GM19351 (cell line): ENCODE measurements around the gene SLC13A3.
A peak's percentile ranks its signal among the peaks of the same experiment; 100 is the strongest.

Experiments used
- ATAC-seq: cut with Tn5 transposase; IDR thresholded peaks from one replicate; pipeline ENCODE4 v1.9.1; 2021; ENCODE audit warnings: mild to moderate bottlenecking, moderate library complexity; ENCODE audit not compliant: unreplicated experiment

The SLC13A3 gene

DNA sequence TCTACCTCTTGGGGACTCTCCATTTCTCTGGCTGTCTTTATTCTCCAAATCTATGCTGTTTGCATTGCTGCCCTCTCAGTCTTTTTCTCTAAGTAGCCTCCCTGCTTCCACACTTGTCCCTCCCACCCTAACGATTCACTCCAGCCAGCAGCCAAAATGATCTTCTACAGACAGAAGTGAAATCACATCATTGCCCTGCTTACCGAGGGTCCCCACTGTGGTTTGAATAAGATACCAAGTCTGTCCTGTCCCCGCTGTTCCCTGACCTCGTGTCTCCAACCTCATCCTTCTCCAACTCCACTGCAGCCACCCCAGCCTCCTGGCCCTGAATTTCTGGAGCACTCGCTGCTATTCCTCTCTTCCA is 89.3 kb downstream of the SLC13A3 start:
- no peak for ATAC-seq

DNA sequence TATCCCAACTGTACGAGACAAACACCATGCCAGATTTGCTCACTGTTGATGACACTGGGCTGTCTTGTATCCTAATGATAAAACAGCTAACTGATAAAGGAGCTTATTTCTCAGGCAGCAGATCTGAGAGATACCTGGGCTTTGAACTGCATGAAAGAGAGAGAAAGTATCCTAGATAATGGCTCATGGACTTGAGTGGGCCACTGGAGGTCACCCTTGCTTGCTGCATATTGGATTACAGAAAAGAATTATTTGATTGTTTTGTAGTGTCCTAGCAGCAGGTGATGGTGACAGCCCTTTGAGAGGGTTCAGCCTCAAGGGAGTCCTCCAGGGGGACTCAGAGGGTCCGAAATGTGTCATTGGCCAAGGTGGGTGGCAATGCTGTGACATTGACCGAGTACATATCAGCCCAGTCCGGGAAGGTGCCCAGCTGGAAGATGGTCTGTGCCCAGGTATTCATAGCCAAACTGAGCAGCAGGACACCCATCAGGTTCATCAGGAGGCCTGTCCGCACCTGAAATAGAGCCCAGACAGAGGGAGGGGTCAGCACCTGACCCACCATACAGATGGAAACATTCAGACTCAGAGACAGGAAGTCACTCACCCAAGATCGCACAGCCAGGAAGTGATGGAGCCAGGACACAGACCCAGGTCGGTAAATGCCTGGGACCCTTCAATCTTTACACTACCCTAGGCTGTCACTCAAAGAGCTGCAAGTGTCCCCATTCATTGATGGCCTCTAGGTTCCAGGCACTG is 91.4 kb downstream of the SLC13A3 start:
- ATAC-seq, result no peak

DNA sequence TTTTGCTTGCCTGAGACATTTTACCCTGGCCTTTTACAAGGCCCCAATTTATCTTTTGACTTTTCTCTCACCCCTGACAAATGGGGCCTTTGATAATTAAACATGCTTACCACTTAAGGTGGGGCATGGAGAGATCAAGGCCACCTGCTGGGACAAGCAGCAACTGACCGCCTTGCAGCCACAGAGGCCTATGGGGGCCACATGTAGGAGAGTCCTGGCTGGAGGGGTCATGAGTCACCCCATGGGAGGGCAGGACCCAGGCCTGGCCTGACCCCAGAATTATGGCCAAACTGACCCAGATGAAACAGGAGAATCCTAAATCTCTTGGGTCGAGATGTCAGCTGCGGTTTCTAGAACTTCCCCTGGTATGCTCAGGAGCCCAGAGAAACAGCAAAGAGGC is 92.3 kb downstream of the SLC13A3 start:
- no peak for ATAC-seq

DNA sequence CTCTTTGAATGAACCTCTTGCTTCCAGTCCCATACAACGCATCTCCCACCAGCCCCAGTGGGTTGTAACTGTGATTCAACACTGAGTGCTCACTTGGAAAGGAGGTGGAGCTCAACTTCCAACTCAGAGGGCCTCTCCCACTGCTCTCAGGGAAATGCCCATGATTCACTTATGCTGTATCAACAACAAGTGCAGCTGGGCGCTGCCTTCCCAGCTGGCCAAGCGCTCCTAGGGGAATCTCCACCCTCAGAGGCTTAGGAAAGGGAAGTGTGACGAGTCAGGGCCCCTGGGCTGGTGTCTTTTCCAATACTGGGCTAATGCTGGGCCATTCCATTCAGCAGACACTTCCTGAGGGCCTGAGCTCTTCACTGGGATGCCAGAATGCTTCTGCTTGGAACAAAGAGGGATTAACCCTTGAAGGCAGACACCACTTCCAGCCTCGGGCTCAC is 92.7 kb downstream of the SLC13A3 start:
- ATAC-seq, result no peak

DNA sequence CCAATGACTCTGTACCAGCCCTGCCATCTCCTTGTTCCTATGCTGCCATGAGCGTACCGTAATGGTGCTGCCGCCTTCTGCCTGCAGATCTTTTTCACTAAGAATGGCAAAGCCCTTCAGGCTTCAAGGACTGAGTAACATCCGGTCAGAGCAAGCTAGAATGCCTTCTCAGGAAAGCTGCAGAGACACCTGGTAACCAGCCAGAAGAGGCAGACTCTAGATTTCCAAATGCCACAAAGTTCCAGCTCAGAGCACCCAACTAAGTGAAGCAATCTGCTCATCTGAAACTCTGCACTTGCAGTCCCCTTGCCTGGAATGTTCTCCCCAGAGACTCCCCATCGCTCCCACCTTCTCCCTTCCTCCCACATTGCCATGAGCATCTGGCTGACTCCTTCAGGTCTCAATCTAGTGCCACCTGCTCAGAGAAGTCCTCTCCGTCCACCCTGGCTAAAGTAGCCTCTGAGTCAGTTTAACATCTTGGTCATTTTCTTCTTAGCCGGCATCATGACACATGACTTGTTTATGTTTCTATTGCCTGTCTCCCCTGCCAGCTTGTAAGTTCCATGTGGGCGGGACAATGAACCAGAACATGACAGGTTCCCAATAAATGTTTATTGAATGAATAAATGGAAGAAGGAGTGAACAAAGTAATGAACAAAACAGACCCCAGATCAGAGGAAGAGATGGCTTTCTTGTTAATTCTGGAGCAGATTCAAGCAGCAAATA is 93.9 kb downstream of the SLC13A3 start:
- no peak for ATAC-seq

DNA sequence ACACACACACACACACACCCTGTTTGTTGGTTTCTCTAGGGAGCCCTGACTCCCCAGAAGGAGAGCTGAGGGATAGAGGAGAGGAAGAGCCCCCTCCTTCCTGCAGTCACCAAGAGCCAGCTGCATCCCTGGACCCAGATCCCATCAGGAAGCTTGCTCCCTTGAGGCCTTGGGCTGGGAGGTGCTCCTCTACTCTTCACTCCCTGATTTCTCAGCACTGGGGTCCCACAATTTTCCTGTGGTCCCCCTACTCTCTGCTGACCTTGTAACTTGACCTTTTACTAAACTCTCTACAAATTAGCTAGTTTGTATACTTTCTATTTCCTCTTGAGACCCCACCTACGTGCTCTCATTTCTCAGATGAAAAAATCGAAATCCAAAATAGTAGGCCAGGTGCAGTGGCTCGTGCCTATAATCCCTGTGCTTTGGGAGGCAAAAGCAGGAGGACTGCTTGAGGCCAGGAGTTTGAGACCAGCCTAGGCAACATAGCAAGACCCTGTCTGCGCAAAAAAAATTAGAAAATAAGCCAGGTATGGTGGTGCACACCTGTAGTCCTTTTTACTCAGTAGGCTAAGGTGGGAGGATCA is 95.8 kb downstream of the SLC13A3 start:
- ATAC-seq, result no peak

DNA sequence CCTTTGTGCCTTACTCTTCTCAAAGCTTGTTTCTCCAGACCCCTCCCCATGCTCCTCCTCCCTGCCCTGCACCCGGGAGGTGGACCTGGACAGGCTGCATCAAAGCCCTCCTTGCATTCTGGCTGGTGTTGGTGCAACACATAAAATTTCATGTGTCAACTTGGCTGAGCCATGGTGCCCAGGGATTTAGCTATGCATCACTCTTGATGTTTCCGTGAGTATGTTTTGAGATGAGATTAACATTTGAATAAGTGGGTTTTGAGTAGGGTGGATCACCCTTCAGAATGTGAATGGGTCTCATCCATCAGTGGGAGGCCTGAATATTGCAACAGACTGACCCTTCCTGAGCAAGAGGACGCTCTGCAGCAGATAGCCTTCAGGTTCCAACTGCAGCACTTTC is 96.4 kb downstream of the SLC13A3 start:
- ATAC-seq, result no peak

DNA sequence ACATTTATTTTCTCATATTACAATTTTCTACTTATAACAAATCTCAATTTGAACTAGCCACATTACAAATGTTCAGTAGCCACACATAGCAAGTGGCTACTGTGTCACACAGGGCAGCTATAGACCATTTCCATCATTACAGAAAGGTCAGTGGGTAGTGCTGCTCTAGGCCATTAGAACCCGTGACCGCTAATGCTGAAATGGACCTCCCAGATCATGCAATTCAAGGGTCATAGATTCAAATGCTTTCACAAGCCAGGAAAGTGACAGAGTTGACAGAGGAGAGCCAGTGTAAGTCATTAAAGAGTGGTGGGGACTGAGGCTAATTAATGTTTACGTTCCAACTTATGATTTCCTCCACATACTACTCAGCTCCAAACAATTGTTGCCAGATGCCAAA is 97.3 kb downstream of the SLC13A3 start:
- no peak for ATAC-seq

DNA sequence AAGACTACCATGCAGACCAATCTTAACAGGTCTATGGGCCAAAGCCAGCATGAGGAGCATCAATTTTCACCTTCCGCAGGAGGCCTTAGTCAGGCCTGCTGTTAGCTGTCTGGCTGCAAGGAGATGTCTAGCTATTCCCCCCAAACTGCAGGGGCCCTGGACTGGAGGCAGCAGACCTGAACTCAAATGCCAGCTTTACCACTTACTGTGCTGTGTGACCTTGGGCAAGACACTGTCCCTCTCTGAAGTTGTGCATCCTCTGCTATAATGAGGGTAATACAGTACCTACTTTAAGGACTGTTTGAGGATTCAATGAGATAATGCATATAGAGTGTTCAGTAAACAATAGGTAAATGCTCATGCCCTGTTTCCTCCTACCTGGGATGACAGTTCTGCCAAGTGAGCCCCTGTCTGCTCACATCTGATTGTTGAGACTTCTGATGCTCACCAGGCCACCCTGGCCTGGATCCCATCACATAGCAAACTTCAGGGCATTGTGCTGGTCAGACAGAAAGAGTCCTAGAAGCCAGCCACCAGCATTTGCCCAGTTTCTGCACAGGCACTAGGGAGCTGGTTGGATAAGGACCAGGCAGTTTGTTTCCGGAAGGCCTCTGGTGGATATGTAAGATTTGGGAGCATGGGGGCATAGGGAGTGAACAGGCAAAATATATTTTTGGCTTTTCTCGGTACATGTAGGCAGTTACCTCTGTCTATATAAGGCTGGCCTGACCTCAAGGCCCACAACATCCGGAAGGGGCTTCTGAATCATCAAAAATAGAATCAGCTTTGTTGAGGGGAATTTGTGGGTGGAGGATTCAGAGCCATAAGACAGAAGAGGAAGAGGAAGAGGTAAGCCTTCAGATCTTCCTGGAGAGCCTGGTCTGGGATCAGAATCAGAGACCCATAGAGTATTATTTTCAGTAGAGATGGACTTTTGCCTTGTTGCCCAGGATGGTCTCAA is 98.5 kb downstream of the SLC13A3 start:
- ATAC-seq, result peak; percentile 69

DNA sequence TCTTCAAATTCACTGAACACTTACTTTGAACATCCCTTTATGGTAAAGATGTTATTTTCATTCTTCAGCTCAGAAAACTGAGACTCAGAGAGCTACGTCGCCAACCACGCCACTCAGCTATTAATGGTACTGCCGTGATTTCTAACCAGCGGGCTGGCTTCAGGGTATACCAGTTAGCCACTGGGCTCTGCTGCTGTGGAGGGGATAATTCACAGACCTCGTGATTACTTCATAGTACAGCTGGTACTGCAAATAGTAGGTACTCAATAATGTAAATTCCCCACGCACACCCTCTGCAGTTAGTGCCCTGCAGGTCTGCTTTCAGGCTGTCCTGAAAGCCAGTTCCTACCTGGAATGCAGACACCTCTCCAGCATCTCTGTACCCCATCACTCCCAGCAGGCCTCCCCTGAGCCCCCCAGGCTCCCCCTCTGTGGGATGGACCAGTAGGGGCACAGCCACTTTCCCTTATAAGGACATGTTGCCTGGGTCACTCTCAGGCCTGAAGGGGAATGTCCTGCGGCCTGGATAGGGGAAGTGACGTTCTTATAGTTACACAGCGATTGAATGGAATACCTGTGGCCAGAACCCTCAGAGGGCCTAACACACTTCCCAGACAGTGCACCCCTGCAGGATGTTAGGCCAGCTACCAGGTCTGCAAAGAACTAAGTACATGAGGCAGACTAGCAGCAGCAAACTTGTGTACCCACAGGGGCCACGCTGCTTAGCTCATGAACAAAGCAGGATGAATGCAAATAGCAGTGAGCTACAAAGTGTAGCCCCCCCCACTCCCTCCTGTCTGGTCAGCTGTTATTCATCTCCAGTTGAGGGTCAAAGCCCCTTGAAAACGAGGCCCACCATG is 99.5 kb downstream of the SLC13A3 start:
- peak; percentile 41 for ATAC-seq

DNA sequence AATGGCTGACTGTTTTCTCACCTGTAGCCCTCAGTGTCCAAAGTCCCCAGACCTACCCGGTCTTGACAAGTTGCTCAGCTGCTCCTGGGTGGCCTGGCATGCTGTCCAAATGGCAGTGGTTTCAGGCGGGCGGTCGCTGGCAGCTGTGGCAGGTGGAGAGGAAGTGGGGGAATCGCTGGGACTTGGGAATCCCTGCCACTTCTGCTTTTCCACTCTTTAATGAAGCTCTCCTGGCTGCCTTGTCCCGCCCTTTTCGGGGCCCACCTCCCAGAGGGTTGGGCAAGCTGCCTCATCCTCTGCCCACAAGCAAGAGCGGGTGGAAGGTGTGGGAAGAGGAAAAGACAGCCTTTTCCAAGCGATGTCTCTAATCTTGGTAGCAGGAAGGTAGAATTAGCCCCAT is 100.8 kb downstream of the SLC13A3 start, which contains the start of gene OCSTAMP:
TSS of gene OCSTAMP (minus strand) at position 194 of the 400 bp plus-strand sequence. CDS start at position 100, 94 bp downstream.
- ATAC-seq, result no peak

DNA sequence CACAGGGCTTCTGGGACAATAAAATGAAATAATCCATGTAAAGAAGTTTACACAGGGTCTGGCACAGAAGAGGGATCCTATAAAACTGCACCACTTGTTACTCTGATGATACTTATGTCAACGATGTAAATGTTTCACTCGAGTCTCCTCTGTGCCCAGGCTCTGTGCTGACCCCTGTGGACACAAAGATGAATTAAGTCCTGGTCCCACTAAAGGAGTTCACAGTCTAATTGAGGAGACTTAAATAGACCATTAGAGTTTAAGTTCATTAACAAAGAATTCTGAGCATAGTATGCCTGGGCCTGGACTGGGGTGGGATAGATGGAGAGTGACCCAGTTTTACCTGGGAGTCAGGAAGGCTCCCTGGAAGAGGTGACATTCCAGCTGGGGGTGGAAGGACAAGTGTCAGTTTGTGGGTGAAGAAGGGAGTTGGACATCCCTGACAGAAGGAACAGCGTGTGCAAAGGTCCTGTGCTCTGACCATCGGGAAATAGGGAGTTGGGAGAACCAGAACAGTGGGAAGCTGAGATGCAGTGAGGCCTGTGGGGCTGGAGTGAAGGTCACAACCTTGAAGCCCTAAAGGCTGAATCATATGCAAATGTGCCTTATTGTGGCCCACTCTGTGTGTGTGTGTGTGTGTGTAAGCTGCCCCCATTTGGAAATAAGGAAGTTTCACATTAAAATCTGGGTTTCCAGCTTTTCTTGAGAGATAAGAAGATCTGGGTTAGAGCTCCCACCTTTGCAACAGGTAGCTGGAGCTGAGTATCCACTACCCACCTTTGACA is 101.9 kb downstream of the SLC13A3 start:
- ATAC-seq, result no peak

DNA sequence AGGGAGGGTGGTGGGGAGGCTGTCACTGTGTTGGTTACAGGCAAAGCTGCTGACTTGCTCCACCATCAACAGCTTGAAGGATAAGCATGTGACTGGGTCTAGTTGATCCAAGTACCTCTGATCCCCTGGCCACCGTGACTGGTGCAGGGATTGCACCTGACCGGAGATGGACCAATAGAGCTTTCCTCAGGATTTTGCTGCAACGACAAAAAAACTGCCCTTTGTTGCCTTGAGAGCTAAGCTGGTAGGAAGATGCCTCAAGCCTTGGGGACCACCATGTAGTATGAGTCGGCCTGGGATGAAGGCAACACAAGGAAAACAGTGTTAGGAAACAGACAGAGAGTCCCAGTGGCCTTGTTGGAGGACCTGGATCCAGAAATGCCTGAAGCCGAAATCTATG is 102.6 kb downstream of the SLC13A3 start:
- no peak for ATAC-seq

DNA sequence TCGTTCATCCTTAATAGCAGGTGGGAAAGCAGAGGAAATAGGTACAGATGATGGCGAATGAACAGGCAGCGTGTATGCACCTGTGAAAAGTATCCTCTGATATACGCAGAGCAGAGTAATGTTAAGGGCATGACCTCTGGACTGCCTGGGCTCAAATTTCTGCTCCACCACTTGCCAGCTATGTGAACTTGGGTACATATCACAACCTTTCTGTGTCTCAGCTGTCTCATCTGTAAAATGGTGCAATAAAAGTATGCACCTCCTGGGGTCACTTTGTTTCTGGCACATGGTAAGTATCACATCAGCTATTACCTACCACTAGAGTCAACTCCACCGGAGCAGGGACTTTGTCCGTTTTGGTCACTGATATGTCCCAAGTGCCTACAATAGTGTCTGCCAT is 103.3 kb downstream of the SLC13A3 start:
- no peak for ATAC-seq

DNA sequence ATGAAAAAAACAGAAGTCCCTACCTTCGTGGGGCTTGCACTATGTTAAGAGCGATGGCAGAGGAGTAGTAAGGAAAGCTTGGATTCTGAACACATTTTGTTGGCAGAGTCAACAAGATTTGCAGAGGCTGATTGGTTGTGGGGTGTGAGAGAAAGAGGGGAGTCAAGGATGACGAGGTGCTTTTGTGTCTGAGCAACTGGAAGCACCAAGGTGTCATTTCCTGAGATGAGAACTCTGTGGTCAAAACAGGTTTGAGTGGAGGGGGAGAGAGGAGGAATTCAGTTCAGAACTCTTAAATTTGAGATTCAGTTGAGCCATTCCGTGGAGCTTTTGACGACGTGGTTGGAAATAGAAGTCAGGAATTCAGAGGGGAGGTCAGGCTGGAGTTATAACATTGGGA is 104.3 kb downstream of the SLC13A3 start:
- ATAC-seq, result no peak

DNA sequence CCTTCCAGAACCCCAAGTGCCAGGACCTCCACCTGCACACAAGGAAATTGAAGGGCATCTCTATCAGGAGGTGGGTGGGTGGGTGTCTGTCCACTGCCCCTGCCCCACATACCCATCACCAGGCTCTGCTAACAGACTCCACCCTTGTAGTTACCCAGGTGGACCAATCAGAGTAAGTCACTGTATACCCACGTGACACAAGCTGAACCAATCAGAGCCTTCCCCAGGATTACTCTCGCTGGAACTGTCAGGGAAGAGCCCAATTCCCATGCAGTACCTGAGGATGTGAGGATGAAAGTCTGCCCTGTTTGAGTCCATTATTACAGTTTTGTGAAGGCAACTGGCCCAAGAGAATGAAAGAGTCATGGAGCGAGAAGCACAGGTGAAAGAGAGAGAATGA is 105.0 kb downstream of the SLC13A3 start:
- ATAC-seq, result no peak

DNA sequence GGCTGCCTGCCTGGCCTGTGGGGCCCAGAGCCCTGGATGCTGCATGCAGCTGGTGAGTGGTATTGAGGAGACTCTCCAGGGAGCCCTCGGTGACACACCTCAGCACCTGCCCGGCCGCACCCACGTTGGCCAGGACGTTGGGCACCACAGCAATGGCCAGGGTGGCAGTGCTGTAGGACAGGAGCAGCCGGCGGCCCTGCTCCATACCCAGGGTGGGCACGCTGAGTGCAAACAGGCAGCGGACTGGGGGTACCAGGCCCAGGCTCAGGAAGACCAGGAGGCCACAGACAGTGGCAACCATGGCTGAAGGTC is 105.5 kb downstream of the SLC13A3 start:
- no peak for ATAC-seq

DNA sequence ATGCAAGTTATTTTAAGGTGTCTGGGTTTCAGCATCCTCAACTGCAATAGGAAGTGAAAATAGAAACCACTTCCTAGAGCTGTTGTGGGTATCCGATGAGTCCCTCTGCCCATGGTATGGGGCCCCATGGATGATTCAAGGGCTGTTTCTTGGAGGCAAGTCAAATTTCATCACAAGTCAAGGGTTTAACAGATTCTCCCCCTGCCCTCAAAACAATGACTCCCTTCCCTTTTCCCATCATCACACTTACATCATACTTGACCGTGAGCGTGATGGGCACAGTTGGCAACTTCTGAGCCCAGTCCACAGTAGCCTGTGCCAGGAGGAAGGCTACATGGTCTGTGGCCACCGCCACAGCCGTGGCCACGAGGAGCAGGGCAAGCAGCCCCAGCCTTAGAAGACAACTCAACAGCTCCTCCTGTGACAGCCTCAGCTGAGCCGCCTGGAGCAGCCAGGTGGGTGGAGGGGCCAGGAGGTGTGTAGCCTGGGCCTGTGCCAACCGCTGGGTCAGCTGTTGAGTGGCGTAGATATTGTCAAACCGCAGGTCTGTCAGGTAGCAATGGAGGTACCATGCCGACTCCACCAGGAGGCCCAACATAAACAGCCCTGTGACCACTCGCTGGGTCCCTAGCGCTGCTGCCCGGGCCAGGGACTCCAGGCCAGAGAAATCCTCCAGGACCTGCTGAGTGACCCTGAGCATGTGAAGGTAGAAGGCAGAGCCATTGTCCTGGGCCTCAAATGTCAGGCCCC is 106.0 kb downstream of the SLC13A3 start:
- ATAC-seq, result no peak

DNA sequence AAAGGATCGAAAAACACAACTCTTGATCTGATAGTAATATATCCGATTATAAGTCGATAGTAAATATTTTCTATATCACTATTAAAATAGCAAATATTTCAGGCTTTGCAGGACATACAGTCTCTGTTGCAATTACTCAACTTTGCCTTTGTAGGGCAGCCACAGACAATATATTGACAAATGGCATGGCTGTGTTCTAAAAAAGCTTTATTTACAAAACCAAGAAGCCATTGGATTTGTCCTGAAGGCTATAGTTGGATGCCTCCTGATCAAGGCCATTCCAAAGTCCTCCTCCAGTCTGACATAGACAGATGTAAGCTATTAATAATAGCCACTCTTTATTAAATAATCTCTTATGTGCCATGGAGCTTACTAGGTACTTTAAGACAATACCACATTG is 106.7 kb downstream of the SLC13A3 start:
- no peak for ATAC-seq
